GM12878 (cell line): ENCODE data around the gene VASP. TPM values are rescaled to one million over a fixed set of nuclear protein-coding genes. Genes with fewer than 3 reads are reported as not detected.

ENCODE experiments used
- BCL11A ChIP-seq: IDR thresholded peaks from 2 replicates; pipeline ENCODE4 v1.6.1; 2011; ENCODE audit warnings: low read depth, low read length
- CHD2 ChIP-seq: IDR thresholded peaks from 2 replicates; pipeline ENCODE4 v1.6.1; 2011; ENCODE audit warnings: low read depth, low read length, improper control_type of control experiment, borderline replicate concordance
- HDGF ChIP-seq: fragments of 450-650 bp; IDR thresholded peaks from 2 replicates; pipeline ENCODE4 v1.6.1; 2016; ENCODE audit warnings: antibody characterized with exemption
- IRF4 ChIP-seq: IDR thresholded peaks from 2 replicates; pipeline ENCODE4 v1.6.1; 2011; ENCODE audit warnings: low read depth, low read length
- KAT2A ChIP-seq: conservative IDR thresholded peaks from 2 replicates; pipeline ENCODE4 v1.6.1; 2011; ENCODE audit warnings: low read depth, low read length; ENCODE audit not compliant: control insufficient read depth
- MEF2A ChIP-seq: IDR thresholded peaks from 2 replicates; pipeline ENCODE4 v1.6.1; 2011; ENCODE audit warnings: low read depth, mild to moderate bottlenecking, low read length, moderate library complexity; ENCODE audit not compliant: insufficient read depth
- MXI1 ChIP-seq: fragments of 150-350 bp; IDR thresholded peaks from 2 replicates; pipeline ENCODE4 v1.6.1; 2011; ENCODE audit warnings: low read depth, mild to moderate bottlenecking, inconsistent platforms, low read length, improper control_type of control experiment
- NFYB ChIP-seq: IDR thresholded peaks from 2 replicates; pipeline ENCODE4 v1.6.1; 2011; ENCODE audit warnings: low read depth, mild to moderate bottlenecking, low read length, improper control_type of control experiment, moderate library complexity; ENCODE audit not compliant: insufficient read depth
- NKRF ChIP-seq: fragments of 450-650 bp; conservative IDR thresholded peaks from 2 replicates; pipeline ENCODE4 v1.6.1; 2017; ENCODE audit warnings: mild to moderate bottlenecking, moderate library complexity
- PML ChIP-seq: IDR thresholded peaks from 2 replicates; pipeline ENCODE4 v1.6.1; 2012; ENCODE audit warnings: low read length, inconsistent platforms
- POLR2AphosphoS5 ChIP-seq: IDR thresholded peaks from 2 replicates; pipeline ENCODE4 v1.6.1; 2011; ENCODE audit warnings: mild to moderate bottlenecking, low read length, inconsistent platforms
- RUNX3 ChIP-seq: IDR thresholded peaks from 2 replicates; pipeline ENCODE4 v1.6.1; 2012; ENCODE audit warnings: low read length, inconsistent platforms
- SMARCA5 ChIP-seq: fragments of 450-650 bp; IDR thresholded peaks from 2 replicates; pipeline ENCODE4 v1.6.1; 2017; ENCODE audit warnings: mild to moderate bottlenecking
- SPI1 ChIP-seq: IDR thresholded peaks from 2 replicates; pipeline ENCODE4 v1.6.1; 2011; ENCODE audit warnings: low read depth, mild to moderate bottlenecking, low read length, moderate library complexity, borderline replicate concordance; ENCODE audit not compliant: insufficient read depth
- SRF ChIP-seq, 2 experiments: IDR thresholded peaks; 2 replicates each; pipeline ENCODE4 v1.6.1; 2011; ENCODE audit warnings: low read depth in 2 of 2, low read length in 2 of 2, mild to moderate bottlenecking in 1 of 2, moderate library complexity in 1 of 2
- STAT3 ChIP-seq: IDR thresholded peaks from 2 replicates; pipeline ENCODE4 v1.6.1; 2011; ENCODE audit warnings: low read depth, low read length, improper control_type of control experiment
- SUPT20H ChIP-seq: IDR thresholded peaks from 2 replicates; pipeline ENCODE4 v1.6.1; 2011; ENCODE audit warnings: low read depth, mild to moderate bottlenecking, low read length, moderate library complexity, borderline replicate concordance; ENCODE audit not compliant: control insufficient read depth
- TCF12 ChIP-seq: IDR thresholded peaks from 2 replicates; pipeline ENCODE4 v1.6.1; 2011; ENCODE audit warnings: low read depth, mild to moderate bottlenecking, low read length
- YBX1 ChIP-seq: fragments of 450-650 bp; IDR thresholded peaks from 2 replicates; pipeline ENCODE4 v1.6.1; 2016; ENCODE audit warnings: antibody characterized with exemption
- ZBTB40 ChIP-seq: fragments of 450-650 bp; IDR thresholded peaks from 2 replicates; pipeline ENCODE4 v1.6.1; 2016; ENCODE audit warnings: mild to moderate bottlenecking, moderate library complexity, borderline replicate concordance
- ZNF384 ChIP-seq: IDR thresholded peaks from 2 replicates; pipeline ENCODE4 v1.6.1; 2012; ENCODE audit warnings: low read depth, mild to moderate bottlenecking, low read length, improper control_type of control experiment, borderline replicate concordance
- ZNF622 ChIP-seq: fragments of 450-650 bp; IDR thresholded peaks from 2 replicates; pipeline ENCODE4 v1.6.1; 2017; ENCODE audit warnings: mild to moderate bottlenecking, inconsistent platforms
- polyA plus RNA-seq, 11 experiments: library from polyadenylated mRNA; depleted of rRNA in 4 of 11; unstranded in 6 of 11; stranded (reverse) in 5 of 11; fragments of >200 nt; fragmentation: Nextera tagmentation in 4 of 11; fragmentation: Illumina TruSeq in 1 of 11; extraction: Ambion mirVana in 4 of 11; extraction: Trizol in 1 of 11; gene quantifications; 1 replicate in 1 of 11; 2 replicates in 10 of 11; pipeline versions ENCODE4 v1.2.1 to v1.2.3, GENCODE V29; 2011 to 2016; ENCODE audit warnings: inconsistent platforms in 2 of 11, missing spikeins in 2 of 11, low read depth in 1 of 11
- total RNA-seq, 4 experiments: library from RNA; depleted of rRNA in 3 of 4; stranded (reverse); fragments of >200 nt in 3 of 4; fragmentation: Illumina TruSeq in 1 of 4; extraction: Trizol in 1 of 4; gene quantifications; 2 replicates each; pipeline versions ENCODE4 v1.2.1 to v1.2.3, GENCODE V29; 2013 to 2021

VASP gene
- total and polyA plus RNA-seq, 10 of the 15 experiments (the other 5 are each of a cell fraction or from before 2014, with no cell fraction given): 19.5 to 298 (median 84.8) TPM

GRCh38 chr19:45515081-45515624, 7.9 kb downstream of the VASP start (continued):
- peak in 1 of 2 experiments; percentile 41; a peak in 1 of 4 replicates for TF ChIP-seq SRF (IDR thresholded peaks at IDR 0.05; ENCODE audit: low read depth in 2 of 2, low read length in 2 of 2)
- TF ChIP-seq IRF4: no peak
- peak; percentile 81 for TF ChIP-seq SPI1
- 0 out of 2 replicates have a peak, but pooled peaks have one; percentile 7 for TF ChIP-seq SMARCA5
- no peak; the same call in 1 of the 2 replicates for TF ChIP-seq ZBTB40
- TF ChIP-seq PML: no peak; the same call in 1 of the 2 replicates
- TF ChIP-seq KAT2A: no peak
- no peak for TF ChIP-seq NFYB
- TF ChIP-seq BCL11A: no peak; the same call in 1 of the 2 replicates
- 0 out of 2 replicates have a peak, but pooled peaks have one; percentile 76 for TF ChIP-seq STAT3
- no peak for TF ChIP-seq MXI1
- TF ChIP-seq HDGF: peak; percentile 66; the same call in 1 of the 2 replicates
- no peak for TF ChIP-seq ZNF622
- no peak for TF ChIP-seq SUPT20H
- 0 out of 2 replicates have a peak, but pooled peaks have one; percentile 15 for TF ChIP-seq MEF2A
- no peak for TF ChIP-seq YBX1
- no peak for TF ChIP-seq NKRF
- peak; percentile 92 for TF ChIP-seq RUNX3
- no peak for TF ChIP-seq TCF12
- TF ChIP-seq POLR2AphosphoS5: peak; percentile 30; the same call in 1 of the 2 replicates
- TF ChIP-seq ZNF384: no peak
- no peak for TF ChIP-seq CHD2
